ENCODE data around the gene FBXW2.

DNA sequence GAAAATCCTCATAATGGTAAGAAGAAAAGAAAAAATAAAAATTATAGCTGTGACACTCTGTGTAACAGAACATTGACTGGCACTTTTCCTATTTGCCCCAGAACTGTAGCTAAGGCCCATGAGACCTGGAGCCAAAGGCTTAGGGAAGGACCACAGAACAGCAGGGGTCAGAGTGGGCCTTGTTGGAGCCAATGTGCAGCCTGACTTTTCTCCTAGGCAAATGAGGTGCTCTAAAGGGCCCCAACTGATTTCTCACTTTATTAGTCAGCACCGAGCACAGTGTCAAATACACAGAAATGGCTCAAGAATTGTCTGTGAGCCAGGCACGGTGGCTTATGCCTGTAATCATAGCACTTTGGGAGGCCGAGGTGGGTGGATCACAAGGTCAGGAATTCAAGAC lies 74.9 kb downstream of the FBXW2 start:
- TF ChIP-seq, protein P1, sequence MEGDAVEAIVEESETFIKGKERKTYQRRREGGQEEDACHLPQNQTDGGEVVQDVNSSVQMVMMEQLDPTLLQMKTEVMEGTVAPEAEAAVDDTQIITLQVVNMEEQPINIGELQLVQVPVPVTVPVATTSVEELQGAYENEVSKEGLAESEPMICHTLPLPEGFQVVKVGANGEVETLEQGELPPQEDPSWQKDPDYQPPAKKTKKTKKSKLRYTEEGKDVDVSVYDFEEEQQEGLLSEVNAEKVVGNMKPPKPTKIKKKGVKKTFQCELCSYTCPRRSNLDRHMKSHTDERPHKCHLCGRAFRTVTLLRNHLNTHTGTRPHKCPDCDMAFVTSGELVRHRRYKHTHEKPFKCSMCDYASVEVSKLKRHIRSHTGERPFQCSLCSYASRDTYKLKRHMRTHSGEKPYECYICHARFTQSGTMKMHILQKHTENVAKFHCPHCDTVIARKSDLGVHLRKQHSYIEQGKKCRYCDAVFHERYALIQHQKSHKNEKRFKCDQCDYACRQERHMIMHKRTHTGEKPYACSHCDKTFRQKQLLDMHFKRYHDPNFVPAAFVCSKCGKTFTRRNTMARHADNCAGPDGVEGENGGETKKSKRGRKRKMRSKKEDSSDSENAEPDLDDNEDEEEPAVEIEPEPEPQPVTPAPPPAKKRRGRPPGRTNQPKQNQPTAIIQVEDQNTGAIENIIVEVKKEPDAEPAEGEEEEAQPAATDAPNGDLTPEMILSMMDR (conservative IDR thresholded peaks at IDR 0.05 in 1 of 2, IDR thresholded peaks at IDR 0.05 in 1 of 2; ENCODE audit: low read depth in 1 of 2, low read length in 2 of 2), result no peak
- TF ChIP-seq EZH2 (IDR thresholded peaks at IDR 0.05; ENCODE audit: low read length, missing control alignments), result no peak
